Trophoblast cell (in vitro differentiated cells and primary cell): ENCODE measurements around the gene COL18A1.
A peak's percentile ranks its signal among the peaks of the same experiment; 100 is the strongest.

Experiments used
- DNase-seq, 2 donors: peaks; one replicate each; pipeline ENCODE4 v3.0.0-alpha.2; 2016
- H2AFZ ChIP-seq: 2 replicates; pipeline ENCODE4 v1.6.1; 2013; ENCODE audit warnings: low read length, moderate library complexity, mild to moderate bottlenecking; ENCODE audit not compliant: insufficient read depth, poor library complexity
- H2AK5ac ChIP-seq: 2 replicates; pipeline ENCODE4 v1.6.1; 2013; ENCODE audit warnings: mild to moderate bottlenecking, low read length
- H2BK120ac ChIP-seq: 2 replicates; pipeline ENCODE4 v1.6.1; 2013; ENCODE audit warnings: low read length, mild to moderate bottlenecking, moderate library complexity; ENCODE audit not compliant: insufficient read depth, poor library complexity
- H2BK12ac ChIP-seq: 2 replicates; pipeline ENCODE4 v1.6.1; 2013; ENCODE audit warnings: mild to moderate bottlenecking, low read length, moderate library complexity
- H2BK5ac ChIP-seq: 2 replicates; pipeline ENCODE4 v1.6.1; 2013; ENCODE audit warnings: low read length, low read depth, moderate library complexity, mild to moderate bottlenecking; ENCODE audit not compliant: poor library complexity
- H3K14ac ChIP-seq: 2 replicates; pipeline ENCODE4 v1.6.1; 2013; ENCODE audit warnings: mild to moderate bottlenecking, low read length
- H3K18ac ChIP-seq: 2 replicates; pipeline ENCODE4 v1.6.1; 2013; ENCODE audit warnings: mild to moderate bottlenecking, low read length
- H3K23ac ChIP-seq: 2 replicates; pipeline ENCODE4 v1.6.1; 2013; ENCODE audit warnings: low read length
- H3K27ac ChIP-seq: 2 replicates; pipeline ENCODE4 v1.5.1; 2013; ENCODE audit warnings: low read depth, mild to moderate bottlenecking, inconsistent platforms, low read length, moderate library complexity
- H3K27me3 ChIP-seq: 2 replicates; pipeline ENCODE4 v1.6.1; 2013; ENCODE audit warnings: inconsistent platforms, mild to moderate bottlenecking, low read length, moderate library complexity; ENCODE audit not compliant: insufficient read depth
- H3K36me3 ChIP-seq, 2 experiments: 1 replicate in 1 of 2; 2 replicates in 1 of 2; pipeline ENCODE4 v1.6.1; 2013; ENCODE audit warnings: low read length in 2 of 2, mild to moderate bottlenecking in 2 of 2, moderate library complexity in 1 of 2; ENCODE audit not compliant: insufficient read depth in 2 of 2, control insufficient read depth in 1 of 2
- H3K4ac ChIP-seq: 2 replicates; pipeline ENCODE4 v1.6.1; 2013; ENCODE audit warnings: low read depth, mild to moderate bottlenecking, low read length, moderate library complexity
- H3K4me1 ChIP-seq, 2 experiments: 1 replicate in 1 of 2; 2 replicates in 1 of 2; pipeline ENCODE4 v1.6.1; 2013; ENCODE audit warnings: low read length in 2 of 2, mild to moderate bottlenecking in 2 of 2, moderate library complexity in 1 of 2; ENCODE audit not compliant: insufficient read depth in 2 of 2, control insufficient read depth in 1 of 2
- H3K4me2 ChIP-seq: 2 replicates; pipeline ENCODE4 v1.6.1; 2013; ENCODE audit warnings: inconsistent platforms, mild to moderate bottlenecking, low read length, moderate library complexity
- H3K4me3 ChIP-seq: 2 replicates; pipeline ENCODE4 v1.5.1; 2013; ENCODE audit warnings: mild to moderate bottlenecking, low read depth, low read length, inconsistent platforms
- H3K79me1 ChIP-seq: one replicate; pipeline ENCODE4 v1.6.1; 2013; ENCODE audit warnings: low read length
- H3K79me2 ChIP-seq: 2 replicates; pipeline ENCODE4 v1.6.1; 2013; ENCODE audit warnings: low read length, mild to moderate bottlenecking; ENCODE audit not compliant: control insufficient read depth, insufficient read depth, poor library complexity
- H3K9ac ChIP-seq: 2 replicates; pipeline ENCODE4 v1.6.1; 2013; ENCODE audit warnings: mild to moderate bottlenecking, low read length
- H3K9me3 ChIP-seq: 2 replicates; pipeline ENCODE4 v1.6.1; 2013; ENCODE audit warnings: low read depth, mild to moderate bottlenecking, control low read depth, inconsistent platforms, low read length; ENCODE audit not compliant: insufficient read depth
- H4K12ac ChIP-seq: 2 replicates; pipeline ENCODE4 v1.6.1; 2013; ENCODE audit warnings: low read depth, mild to moderate bottlenecking, low read length, moderate library complexity
- H4K8ac ChIP-seq: 2 replicates; pipeline ENCODE4 v1.6.1; 2013; ENCODE audit warnings: low read depth, mild to moderate bottlenecking, low read length, moderate library complexity
- H4K91ac ChIP-seq: one replicate; pipeline ENCODE4 v1.6.1; 2013; ENCODE audit warnings: low read depth, mild to moderate bottlenecking, low read length, moderate library complexity
- WGBS: extraction: QIAGEN DNeasy Blood & Tissue Kit; methylation state at CpG from one replicate; pipeline ENCODE4 v1.1.7; 2013; ENCODE audit warnings: missing lambda C conversion rate; ENCODE audit not compliant: insufficient read length, insufficient coverage; ENCODE audit errors: extremely low coverage; 5-methylcytosine and 5-hydroxymethylcytosine counted together

Gene COL18A1

DNA sequence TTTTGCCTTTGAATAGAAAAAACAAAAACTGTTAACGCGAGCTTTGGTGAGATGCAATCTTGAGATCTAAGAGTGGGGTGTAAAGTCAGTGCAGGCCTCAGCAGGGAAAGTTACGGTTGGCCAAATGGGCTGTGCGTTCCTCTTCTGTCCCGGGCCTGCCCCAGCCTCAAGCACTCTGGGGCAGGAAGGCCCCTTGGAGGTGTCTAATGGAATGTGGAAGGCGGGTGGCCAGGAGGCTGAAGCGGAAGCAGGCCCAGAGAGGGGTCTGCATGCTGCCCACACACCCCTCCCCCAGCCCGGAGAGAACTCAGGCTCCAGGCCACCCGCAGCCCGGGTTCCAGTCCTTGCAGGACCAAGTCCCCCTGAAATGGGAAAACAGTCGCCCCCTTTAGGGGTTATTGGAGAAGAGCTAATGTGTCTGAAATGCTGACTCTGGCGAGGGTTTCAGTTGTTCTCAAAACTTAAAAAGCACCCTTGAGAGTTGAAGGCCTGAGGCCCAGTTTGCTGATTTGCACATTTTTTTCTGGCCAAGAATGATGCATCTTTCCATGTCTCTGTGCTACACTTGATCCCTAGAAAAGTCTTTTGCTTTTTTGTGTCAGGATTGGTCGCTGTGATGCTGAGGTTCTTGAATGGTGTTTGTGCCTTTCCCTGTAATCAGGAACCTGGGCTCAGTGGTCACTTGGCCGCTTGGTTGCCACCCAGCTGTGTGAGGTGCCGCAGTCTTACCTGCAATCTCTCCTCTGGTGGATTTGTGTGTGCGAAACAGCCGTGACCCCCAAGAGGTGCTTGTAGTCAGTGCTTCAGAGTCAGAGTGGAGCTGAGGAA lies 2.0 kb downstream of the COL18A1 start:
- Histone ChIP-seq H2BK5ac (peak overlapping the region; percentile 38), H2AFZ (no peak overlapping the region), H3K27me3 (no peaks in the 10 kb centered on the region), H3K9me3 (no peaks in the 10 kb centered on the region), H2AK5ac (peak overlapping the region; percentile 2), H3K23ac (no peak overlapping the region), H2BK12ac (peak overlapping the region; percentile 19), H3K4ac (peak overlapping the region; percentile 33), H3K79me2 (peaks cover 37% of the 10 kb centered on the region), H4K12ac (no peak overlapping the region), H3K14ac (peak overlapping the region; percentile 50), H3K79me1 (peaks cover 35% of the 10 kb centered on the region), H3K9ac (peak overlapping the region; percentile 21), H2BK120ac (peak overlapping the region; percentile 38), H4K91ac (peak overlapping the region; percentile 64), H3K4me2 (peak overlapping the region; percentile 72), H3K4me3 (peak overlapping the region; percentile 13), H3K36me3 (peaks cover 21 to 22% of the 10 kb centered on the region in 2 experiments), H3K4me1 (peaks cover 46 to 48% of the 10 kb centered on the region in 2 experiments), H4K8ac (peak overlapping the region; percentile 4), H3K18ac (peak overlapping the region; percentile 36), H3K27ac (peak overlapping the region; percentile 77)
- no CpG with 5 or more reads among the region's 17 CpGs for WGBS
- no peak for DNase-seq

DNA sequence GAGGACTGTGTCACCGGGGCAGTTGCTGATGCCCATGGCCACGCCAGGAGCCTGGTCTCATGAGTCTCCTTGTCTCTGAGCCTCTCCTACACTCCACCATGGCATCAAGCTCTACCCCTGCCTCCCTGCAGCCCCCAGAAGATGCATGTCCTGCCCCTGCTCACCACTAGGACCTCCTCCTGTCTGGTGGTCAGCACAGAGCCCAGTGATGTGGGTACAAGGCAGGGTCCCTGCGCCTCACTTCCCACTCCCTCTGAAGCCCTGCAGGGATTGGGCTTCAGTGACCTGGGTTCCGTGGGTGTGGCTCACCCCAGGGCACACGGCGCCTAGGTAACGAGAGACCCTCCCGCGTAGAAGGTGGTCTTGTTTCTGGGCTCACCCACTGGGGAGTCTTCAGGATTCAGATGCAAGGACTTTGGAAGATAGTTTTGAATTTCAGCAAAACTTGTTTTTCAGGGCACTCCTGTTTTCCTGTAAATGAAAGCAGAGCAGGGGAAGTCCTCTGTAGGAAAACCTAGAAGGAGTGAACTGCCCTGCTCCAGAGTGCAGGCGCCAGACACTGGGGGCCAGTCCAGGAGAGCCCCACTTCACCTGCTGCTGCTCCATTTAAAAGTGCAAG lies 2.8 kb downstream of the COL18A1 start:
- Histone ChIP-seq H4K12ac (no peak overlapping the region), H4K8ac (peak overlapping the region; percentile 4), H3K4me2 (peak overlapping the region; percentile 72), H3K27ac (peak overlapping the region; percentile 47), H3K14ac (peak overlapping the region; percentile 50), H2BK12ac (peak overlapping the region; percentile 27), H3K79me2 (peaks cover 37% of the 10 kb centered on the region), H2BK120ac (peak overlapping the region; percentile 0), H3K4me3 (peak overlapping the region; percentile 10), H3K79me1 (peaks cover 35% of the 10 kb centered on the region), H3K4me1 (peaks cover 46 to 48% of the 10 kb centered on the region in 2 experiments), H3K4ac (peak overlapping the region; percentile 28), H3K9ac (peak overlapping the region; percentile 8), H3K36me3 (peaks cover 21 to 22% of the 10 kb centered on the region in 2 experiments), H4K91ac (peak overlapping the region; percentile 64), H2BK5ac (no peak overlapping the region), H3K18ac (peak overlapping the region; percentile 36), H3K27me3 (no peaks in the 10 kb centered on the region), H2AFZ (no peak overlapping the region), H3K23ac (no peak overlapping the region), H2AK5ac (peak overlapping the region; percentile 2), H3K9me3 (no peaks in the 10 kb centered on the region)
- WGBS, result no CpG with 5 or more reads among the region's 10 CpGs
- DNase-seq, result no peak

DNA sequence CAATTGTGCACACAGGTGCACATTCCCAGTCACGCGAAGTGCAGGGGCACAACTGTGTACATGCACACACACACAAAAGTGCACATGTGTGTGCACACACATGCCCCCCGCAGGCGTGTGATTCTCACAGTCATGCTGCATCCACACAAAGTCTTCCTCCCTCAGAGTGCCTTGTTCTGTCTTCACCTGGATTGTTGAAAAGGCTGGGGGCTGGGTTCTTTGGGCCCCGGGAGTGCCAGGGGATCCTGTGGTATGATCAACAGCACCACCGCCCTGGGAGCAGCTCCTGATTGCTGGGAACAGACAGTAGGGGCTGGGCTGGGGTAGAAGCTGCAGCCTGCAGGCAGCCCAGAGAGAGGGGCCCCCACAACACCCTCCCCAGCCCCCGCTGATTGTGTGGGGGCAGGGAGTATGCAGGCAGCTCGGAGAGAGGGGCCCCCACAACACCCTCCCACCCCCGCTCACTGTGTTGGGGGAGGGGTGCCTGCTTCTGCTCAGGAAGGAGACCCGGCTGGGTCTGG lies 3.4 kb downstream of the COL18A1 start:
- no peak overlapping the region for H4K91ac ChIP-seq
- no peak overlapping the region for H2AK5ac ChIP-seq
- no peak overlapping the region for H2AFZ ChIP-seq
- peaks cover 42 to 51% of the 10 kb centered on the region in 2 experiments for H3K4me1 ChIP-seq
- no peak overlapping the region for H2BK120ac ChIP-seq
- H3K27me3 ChIP-seq, result no peaks in the 10 kb centered on the region
- H3K23ac ChIP-seq, result no peak overlapping the region
- no peak overlapping the region for H3K27ac ChIP-seq
- peak overlapping the region; percentile 72 for H3K4me2 ChIP-seq
- peaks cover 37% of the 10 kb centered on the region for H3K79me2 ChIP-seq
- no peak overlapping the region for H3K14ac ChIP-seq
- H4K8ac ChIP-seq, result no peak overlapping the region
- WGBS, result no CpG with 5 or more reads among the region's 10 CpGs
- H2BK12ac ChIP-seq, result no peak overlapping the region
- peaks cover 35% of the 10 kb centered on the region for H3K79me1 ChIP-seq
- H2BK5ac ChIP-seq, result no peak overlapping the region
- H4K12ac ChIP-seq, result no peak overlapping the region
- H3K4me3 ChIP-seq, result no peak overlapping the region
- peak overlapping the region; percentile 43 for H3K18ac ChIP-seq
- H3K36me3 ChIP-seq, result peaks cover 22 to 25% of the 10 kb centered on the region in 2 experiments
- no peaks in the 10 kb centered on the region for H3K9me3 ChIP-seq
- H3K9ac ChIP-seq, result no peak overlapping the region
- peak overlapping the region; percentile 50 for H3K4ac ChIP-seq
- no peak for DNase-seq

DNA sequence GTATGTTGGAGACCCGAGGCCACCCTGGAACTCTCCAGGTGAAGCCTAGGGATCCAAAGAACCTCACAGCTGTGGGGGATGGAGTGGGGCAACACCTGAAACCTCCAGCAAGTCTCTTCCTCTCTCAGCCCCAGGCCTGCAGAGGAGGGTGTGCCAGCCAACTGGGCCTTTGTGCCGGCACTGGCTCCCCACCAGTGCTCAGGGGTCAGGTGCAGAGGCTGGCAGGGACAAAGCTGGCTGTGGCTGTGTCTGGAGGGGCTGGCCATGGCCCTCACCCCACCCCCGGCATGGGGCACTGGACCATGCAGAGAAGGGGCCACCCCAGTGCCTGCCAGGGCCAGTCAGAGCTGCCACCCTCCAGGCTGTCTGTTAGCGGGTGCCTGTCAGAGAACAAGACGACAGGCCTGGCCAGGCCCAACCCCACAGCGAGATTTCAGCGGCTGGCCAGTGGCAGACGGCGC lies 3.9 kb downstream of the COL18A1 start:
- no peak overlapping the region for H3K9ac ChIP-seq
- peak overlapping the region; percentile 21 for H4K91ac ChIP-seq
- no peak overlapping the region for H3K4me3 ChIP-seq
- H3K18ac ChIP-seq, result peak overlapping the region; percentile 43
- peak overlapping the region; percentile 50 for H3K4ac ChIP-seq
- DNase-seq, result no peak
- H2BK12ac ChIP-seq, result no peak overlapping the region
- H2AFZ ChIP-seq, result no peak overlapping the region
- H3K79me2 ChIP-seq, result peaks cover 37% of the 10 kb centered on the region
- peak overlapping the region; percentile 30 for H3K14ac ChIP-seq
- H4K12ac ChIP-seq, result no peak overlapping the region
- H3K23ac ChIP-seq, result no peak overlapping the region
- peak overlapping the region; percentile 8 for H4K8ac ChIP-seq
- H2BK5ac ChIP-seq, result no peak overlapping the region
- H3K4me2 ChIP-seq, result no peak overlapping the region
- H2AK5ac ChIP-seq, result peak overlapping the region; percentile 47
- H3K79me1 ChIP-seq, result peaks cover 35% of the 10 kb centered on the region
- no peaks in the 10 kb centered on the region for H3K27me3 ChIP-seq
- peaks cover 22 to 25% of the 10 kb centered on the region in 2 experiments for H3K36me3 ChIP-seq
- peak overlapping the region; percentile 13 for H2BK120ac ChIP-seq
- H3K27ac ChIP-seq, result no peak overlapping the region
- H3K9me3 ChIP-seq, result no peaks in the 10 kb centered on the region
- WGBS, result no CpG with 5 or more reads among the region's 9 CpGs
- H3K4me1 ChIP-seq, result peaks cover 39 to 52% of the 10 kb centered on the region in 2 experiments
